ENCODE data around the gene PAEP. TPM values are rescaled to one million over a fixed set of nuclear protein-coding genes. Genes with fewer than 3 reads are reported as not detected.

Gene PAEP
- total RNA-seq, 5 donors from 2014 or later (not counting 1 experiment from before 2014, with no cell fraction given): not detected

- H3K9me3 Mint-ChIP-seq: no peaks in the 10 kb centered on the region
- peaks cover 3 to 4% of the 10 kb centered on the region in 2 donors for H3K27me3 Mint-ChIP-seq
- ChIA-PET CTCF (no interaction called here), POLR2A (no interaction called here)
- Histone ChIP-seq H3K27ac (ENCODE audit: low read length) (no peak overlapping the region), H3K4me1 (ENCODE audit: control insufficient read depth in 1 of 2, extremely low read depth in 1 of 2, insufficient read depth in 2 of 2, low read length in 2 of 2) (no peaks in the 10 kb centered on the region), H3K36me3 (ENCODE audit: control insufficient read depth in 2 of 2, extremely low read depth in 1 of 2, insufficient read depth in 1 of 2, low read length in 1 of 2) (no peaks in the 10 kb centered on the region), H3K27me3 (replicated peaks in 1 of 2; ENCODE audit: control insufficient read depth in 2 of 2, extremely low read depth in 1 of 2, insufficient read depth in 2 of 2, low read length in 1 of 2) (peaks cover 0 to 32% of the 10 kb centered on the region in 2 experiments), H3K9me3 (no peaks in the 10 kb centered on the region), H3K4me3 (ENCODE audit: control insufficient read depth in 1 of 2, extremely low read depth in 1 of 2, low read length in 1 of 2) (no peak overlapping the region)
- H3K4me1 Mint-ChIP-seq: no peaks in the 10 kb centered on the region
- H3K4me3 Mint-ChIP-seq: no peak overlapping the region
- 69% methylated on average over 7 of the region's 17 CpGs for WGBS (ENCODE audit: insufficient coverage)
- no peak for ATAC-seq (replicated peaks in 1 of 4)
- no peaks in the 10 kb centered on the region for H3K36me3 Mint-ChIP-seq
- no peak for DNase-seq
- no peak overlapping the region for H3K27ac Mint-ChIP-seq
Observed at GRCh38 chr9:135550344-135550918, 11.1 kb upstream of the PAEP start.

- H3K9me3 Mint-ChIP-seq: no peaks in the 10 kb centered on the region
- no peaks in the 10 kb centered on the region for H3K4me1 Mint-ChIP-seq
- ATAC-seq (replicated peaks in 1 of 4) (no peak), DNase-seq (peak in 1 of 35 experiments; percentile 4)
- H3K27ac Mint-ChIP-seq: no peak overlapping the region
- Histone ChIP-seq H3K27me3 (replicated peaks in 1 of 2; ENCODE audit: control insufficient read depth in 2 of 2, extremely low read depth in 1 of 2, insufficient read depth in 2 of 2, low read length in 1 of 2) (peaks cover 0 to 33% of the 10 kb centered on the region in 2 experiments), H3K36me3 (ENCODE audit: control insufficient read depth in 2 of 2, extremely low read depth in 1 of 2, insufficient read depth in 1 of 2, low read length in 1 of 2) (no peaks in the 10 kb centered on the region), H3K27ac (ENCODE audit: low read length) (no peak overlapping the region), H3K4me1 (ENCODE audit: control insufficient read depth in 1 of 2, extremely low read depth in 1 of 2, insufficient read depth in 2 of 2, low read length in 2 of 2) (no peaks in the 10 kb centered on the region), H3K9me3 (no peaks in the 10 kb centered on the region), H3K4me3 (ENCODE audit: control insufficient read depth in 1 of 2, extremely low read depth in 1 of 2, low read length in 1 of 2) (no peak overlapping the region)
- CTCF ChIA-PET: no interaction called here
- no peaks in the 10 kb centered on the region for H3K36me3 Mint-ChIP-seq
- POLR2A ChIA-PET: no interaction called here
- WGBS (ENCODE audit: insufficient coverage): 30% methylated on average over 12 of the region's 14 CpGs
- H3K27me3 Mint-ChIP-seq: peaks cover 3 to 4% of the 10 kb centered on the region in 2 donors
- H3K4me3 Mint-ChIP-seq: no peak overlapping the region
Observed at GRCh38 chr9:135551031-135551430, 10.5 kb upstream of the PAEP start.

DNA sequence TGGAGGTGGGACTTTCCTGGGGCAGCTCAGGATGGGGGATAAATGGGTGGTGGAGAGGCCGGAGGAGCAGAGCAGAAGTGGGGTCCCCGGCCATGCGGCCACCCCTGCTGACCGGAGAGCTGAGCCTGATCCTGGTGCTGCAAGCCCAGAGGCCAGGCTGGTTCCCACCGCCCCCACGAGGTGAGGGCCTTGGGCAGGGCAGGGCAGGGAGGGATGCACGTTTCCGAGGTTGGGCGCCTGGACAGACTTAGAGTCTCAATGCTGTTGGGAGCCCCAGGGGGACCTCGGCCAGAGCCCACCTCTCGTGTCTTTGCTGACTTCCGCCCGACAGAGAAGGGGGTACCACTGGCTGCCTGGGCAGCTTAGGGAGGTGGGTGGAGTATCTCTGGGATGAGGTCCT is 10.1 kb upstream of the PAEP start:
- DNase-seq: no peak
- H3K4me1 ChIP-seq (ENCODE audit: control insufficient read depth in 1 of 2, extremely low read depth in 1 of 2, insufficient read depth in 2 of 2, low read length in 2 of 2): no peaks in the 10 kb centered on the region
- ChIA-PET POLR2A (no interaction called here), CTCF (no interaction called here)
- ATAC-seq (replicated peaks in 1 of 4): no peak
- peaks cover 3 to 4% of the 10 kb centered on the region in 2 donors for H3K27me3 Mint-ChIP-seq
- no peak overlapping the region for H3K27ac ChIP-seq (ENCODE audit: low read length)
- WGBS (ENCODE audit: insufficient coverage): 93% methylated on average over 9 of the region's 13 CpGs
- no peaks in the 10 kb centered on the region for H3K36me3 Mint-ChIP-seq
- no peak overlapping the region for H3K4me3 Mint-ChIP-seq
- no peaks in the 10 kb centered on the region for H3K9me3 ChIP-seq
- no peaks in the 10 kb centered on the region for H3K36me3 ChIP-seq (ENCODE audit: control insufficient read depth in 2 of 2, extremely low read depth in 1 of 2, insufficient read depth in 1 of 2, low read length in 1 of 2)
- no peak overlapping the region for H3K4me3 ChIP-seq (ENCODE audit: control insufficient read depth in 1 of 2, extremely low read depth in 1 of 2, low read length in 1 of 2)
- H3K9me3 Mint-ChIP-seq: no peaks in the 10 kb centered on the region
- H3K27ac Mint-ChIP-seq: no peak overlapping the region
- no peaks in the 10 kb centered on the region for H3K4me1 Mint-ChIP-seq
- peaks cover 0 to 33% of the 10 kb centered on the region in 2 experiments for H3K27me3 ChIP-seq (replicated peaks in 1 of 2; ENCODE audit: control insufficient read depth in 2 of 2, extremely low read depth in 1 of 2, insufficient read depth in 2 of 2, low read length in 1 of 2)

DNA sequence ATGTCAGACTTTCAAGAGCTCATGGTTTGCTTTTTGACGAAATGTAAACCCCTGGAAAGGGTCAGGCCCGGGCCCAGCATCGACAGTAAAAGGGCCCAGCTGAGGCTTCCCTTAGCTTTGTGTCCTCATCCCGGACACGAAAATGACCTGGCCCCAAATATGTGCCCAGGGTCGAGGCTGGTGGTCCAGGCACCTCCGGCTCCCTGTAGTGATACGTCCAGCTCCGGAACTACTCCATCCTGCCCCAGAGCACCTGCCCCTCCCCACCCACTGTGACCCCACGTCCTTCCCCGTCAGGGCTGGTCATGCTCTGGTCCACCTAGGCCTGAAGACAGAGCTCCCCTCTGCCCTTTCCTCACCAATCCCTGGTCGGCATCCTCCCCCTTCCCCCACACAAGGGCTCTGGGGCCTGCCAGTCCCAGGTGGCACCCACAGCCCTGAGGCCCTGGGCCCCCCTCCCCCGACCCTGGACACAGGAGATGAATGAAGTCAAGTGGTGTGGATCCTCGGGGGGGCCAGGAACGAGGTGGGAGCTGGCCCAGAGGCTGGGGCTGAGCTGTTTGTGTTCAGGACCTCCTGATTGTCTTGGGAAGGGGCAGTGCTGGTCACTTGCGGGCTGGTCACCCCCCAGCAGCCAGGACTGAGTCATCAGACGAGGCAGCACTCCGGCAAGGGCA is 9.4 kb upstream of the PAEP start:
- Histone ChIP-seq H3K4me3 (ENCODE audit: control insufficient read depth in 1 of 2, extremely low read depth in 1 of 2, low read length in 1 of 2) (no peak overlapping the region), H3K27me3 (replicated peaks in 1 of 2; ENCODE audit: control insufficient read depth in 2 of 2, extremely low read depth in 1 of 2, insufficient read depth in 2 of 2, low read length in 1 of 2) (peaks cover 0 to 33% of the 10 kb centered on the region in 2 experiments), H3K4me1 (ENCODE audit: control insufficient read depth in 1 of 2, extremely low read depth in 1 of 2, insufficient read depth in 2 of 2, low read length in 2 of 2) (no peaks in the 10 kb centered on the region), H3K9me3 (no peaks in the 10 kb centered on the region), H3K36me3 (ENCODE audit: control insufficient read depth in 2 of 2, extremely low read depth in 1 of 2, insufficient read depth in 1 of 2, low read length in 1 of 2) (no peaks in the 10 kb centered on the region), H3K27ac (ENCODE audit: low read length) (no peak overlapping the region)
- ATAC-seq (replicated peaks in 1 of 4) (no peak), DNase-seq (no peak)
- Mint-ChIP-seq H3K4me1 (no peaks in the 10 kb centered on the region), H3K27me3 (peaks cover 3 to 4% of the 10 kb centered on the region in 2 donors), H3K4me3 (no peak overlapping the region), H3K36me3 (no peaks in the 10 kb centered on the region), H3K9me3 (no peaks in the 10 kb centered on the region), H3K27ac (no peak overlapping the region)
- WGBS (ENCODE audit: insufficient coverage): 83% methylated on average over 17 of the region's 18 CpGs
- ChIA-PET CTCF (no interaction called here), POLR2A (no interaction called here)

DNA sequence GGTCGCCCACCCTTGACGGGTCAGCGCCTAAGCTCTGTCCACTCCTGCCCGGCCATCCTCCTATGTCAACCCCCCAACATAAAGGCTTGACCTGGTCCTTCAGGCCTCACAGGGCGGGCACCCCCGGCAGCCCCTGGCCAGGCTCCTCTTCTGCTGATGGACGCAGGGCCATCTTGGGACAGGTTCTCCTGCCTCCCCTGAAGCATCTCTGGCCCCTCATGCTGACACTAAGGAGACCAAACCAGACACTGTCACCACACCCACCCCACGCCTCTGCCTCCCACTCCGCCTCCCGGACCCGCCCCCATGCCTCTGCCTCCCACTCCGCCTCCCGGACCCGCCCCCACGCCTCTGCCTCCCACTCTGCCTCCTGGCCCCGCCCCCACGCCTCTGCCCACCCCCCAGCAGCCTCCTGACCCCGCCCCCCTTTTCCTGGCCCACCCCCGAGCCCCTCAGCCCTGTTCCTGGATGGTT is 8.8 kb upstream of the PAEP start:
- 92% methylated on average over 8 of the region's 19 CpGs for WGBS (ENCODE audit: insufficient coverage)
- Histone ChIP-seq H3K36me3 (ENCODE audit: control insufficient read depth in 2 of 2, extremely low read depth in 1 of 2, insufficient read depth in 1 of 2, low read length in 1 of 2) (no peaks in the 10 kb centered on the region), H3K27ac (ENCODE audit: low read length) (no peak overlapping the region), H3K9me3 (no peaks in the 10 kb centered on the region), H3K4me3 (ENCODE audit: control insufficient read depth in 1 of 2, extremely low read depth in 1 of 2, low read length in 1 of 2) (no peak overlapping the region), H3K27me3 (replicated peaks in 1 of 2; ENCODE audit: control insufficient read depth in 2 of 2, extremely low read depth in 1 of 2, insufficient read depth in 2 of 2, low read length in 1 of 2) (peaks cover 0 to 27% of the 10 kb centered on the region in 2 experiments), H3K4me1 (ENCODE audit: control insufficient read depth in 1 of 2, extremely low read depth in 1 of 2, insufficient read depth in 2 of 2, low read length in 2 of 2) (no peaks in the 10 kb centered on the region)
- Mint-ChIP-seq H3K9me3 (no peaks in the 10 kb centered on the region), H3K36me3 (no peaks in the 10 kb centered on the region), H3K4me3 (no peak overlapping the region), H3K27ac (no peak overlapping the region), H3K4me1 (no peaks in the 10 kb centered on the region), H3K27me3 (peaks cover 3 to 4% of the 10 kb centered on the region in 2 donors)
- ChIA-PET POLR2A (no interaction called here), CTCF (no interaction called here)
- ATAC-seq (replicated peaks in 1 of 4) (no peak), DNase-seq (no peak)

DNA sequence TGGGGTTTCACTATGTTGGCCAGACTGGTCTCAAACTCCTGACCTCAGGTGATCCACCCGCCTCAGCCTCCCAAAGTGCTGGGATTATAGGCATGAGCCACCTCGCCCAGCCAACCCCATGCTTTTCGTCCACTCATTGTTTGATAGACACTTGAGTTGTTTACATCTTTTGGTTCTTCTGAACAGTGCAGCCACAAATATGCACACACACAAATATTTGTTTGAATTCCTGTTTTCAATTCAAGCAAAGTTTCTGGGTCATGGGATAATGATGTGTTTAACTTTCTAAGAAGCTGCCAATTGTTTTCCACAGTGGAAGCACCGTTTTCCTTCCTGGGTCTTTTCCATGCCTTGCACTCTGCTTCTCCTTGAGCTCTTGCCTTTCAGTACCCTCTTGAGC is 6.8 kb upstream of the PAEP start:
- Mint-ChIP-seq H3K27ac (no peak overlapping the region), H3K4me1 (no peaks in the 10 kb centered on the region), H3K36me3 (no peaks in the 10 kb centered on the region), H3K4me3 (no peak overlapping the region), H3K27me3 (peaks cover 7 to 15% of the 10 kb centered on the region in 2 donors), H3K9me3 (no peaks in the 10 kb centered on the region)
- no peaks in the 10 kb centered on the region for H3K9me3 ChIP-seq
- no peak overlapping the region for H3K4me3 ChIP-seq (ENCODE audit: control insufficient read depth in 1 of 2, extremely low read depth in 1 of 2, low read length in 1 of 2)
- 73% methylated on average over 3 of the region's 4 CpGs for WGBS (ENCODE audit: insufficient coverage)
- H3K27ac ChIP-seq (ENCODE audit: low read length): no peak overlapping the region
- POLR2A ChIA-PET: no interaction called here
- ATAC-seq (replicated peaks in 1 of 4): no peak
- H3K36me3 ChIP-seq (ENCODE audit: control insufficient read depth in 2 of 2, extremely low read depth in 1 of 2, insufficient read depth in 1 of 2, low read length in 1 of 2): no peaks in the 10 kb centered on the region
- DNase-seq: no peak
- H3K4me1 ChIP-seq (ENCODE audit: control insufficient read depth in 1 of 2, extremely low read depth in 1 of 2, insufficient read depth in 2 of 2, low read length in 2 of 2): no peaks in the 10 kb centered on the region
- CTCF ChIA-PET: no interaction called here
- H3K27me3 ChIP-seq (replicated peaks in 1 of 2; ENCODE audit: control insufficient read depth in 2 of 2, extremely low read depth in 1 of 2, insufficient read depth in 2 of 2, low read length in 1 of 2): peaks cover 0 to 27% of the 10 kb centered on the region in 2 experiments
